ENCODE data around the gene RHOF. TPM values are rescaled to one million over a fixed set of nuclear protein-coding genes. Genes with fewer than 3 reads are reported as not detected.

Gene RHOF
- total RNA-seq, 4 donors from 2014 or later: 14.1 to 24.3 (median 18.1) TPM

GRCh38 chr12:121775501-121775900, 18.0 kb downstream of the RHOF start:
- TF ChIP-seq EP300 (IDR thresholded peaks at IDR 0.05): no peak
- TF ChIP-seq POLR2A (IDR thresholded peaks at IDR 0.05): no peak
- TF ChIP-seq CTCF (IDR thresholded peaks at IDR 0.05): no peak
- Histone ChIP-seq H3K4me1 (peaks cover 0 to 24% (median 10%) of the 10 kb centered on the region in 4 donors), H3K27ac (no peak overlapping the region), H3K36me3 (peaks cover 0 to 35% (median 0%) of the 10 kb centered on the region in 3 donors), H3K9me3 (no peaks in the 10 kb centered on the region), H3K4me3 (no peak overlapping the region), H3K27me3 (no peaks in the 10 kb centered on the region)
- no peak for DNase-seq (ENCODE audit: low spot score in 2 of 2)
- WGBS, 2 donors: 81 to 83% methylated on average over 11 to 16 of the region's 16 CpGs

- H3K27me3 ChIP-seq: no peaks in the 10 kb centered on the region
- no peak overlapping the region for H3K27ac ChIP-seq
- TF ChIP-seq CTCF (IDR thresholded peaks at IDR 0.05): no peak
- TF ChIP-seq POLR2A (IDR thresholded peaks at IDR 0.05): no peak
- TF ChIP-seq EP300 (IDR thresholded peaks at IDR 0.05): no peak
- no peak for DNase-seq (ENCODE audit: low spot score in 2 of 2)
- H3K4me3 ChIP-seq: no peak overlapping the region
- H3K9me3 ChIP-seq: no peaks in the 10 kb centered on the region
- peaks cover 0 to 31% (median 0%) of the 10 kb centered on the region in 3 donors for H3K36me3 ChIP-seq
- peaks cover 0 to 25% (median 10%) of the 10 kb centered on the region in 4 donors for H3K4me1 ChIP-seq
- WGBS, 2 donors: 72 to 80% methylated on average over 12 to 13 of the region's 14 CpGs
Observed at GRCh38 chr12:121774968-121775474, 18.5 kb downstream of the RHOF start.

GRCh38 chr12:121773011-121773777, 20.3 kb downstream of the RHOF start:
- H3K27ac ChIP-seq: peak overlapping the region in 1 of 4 donors; percentile 25
- H3K36me3 ChIP-seq: peaks cover 0 to 12% (median 0%) of the 10 kb centered on the region in 3 donors
- no peaks in the 10 kb centered on the region for H3K9me3 ChIP-seq
- peak in 1 of 2 donors; percentile 37 for DNase-seq (ENCODE audit: low spot score in 2 of 2)
- 41 to 42% methylated on average over 12 to 14 of the region's 14 CpGs for WGBS, 2 donors
- TF ChIP-seq POLR2A (IDR thresholded peaks at IDR 0.05): no peak
- TF ChIP-seq EP300 (IDR thresholded peaks at IDR 0.05): no peak
- TF ChIP-seq CTCF (IDR thresholded peaks at IDR 0.05): peak; percentile 74 to 93 (median 82)
- no peak overlapping the region for H3K4me3 ChIP-seq
- H3K27me3 ChIP-seq: no peaks in the 10 kb centered on the region
- H3K4me1 ChIP-seq: peaks cover 0 to 31% (median 12%) of the 10 kb centered on the region in 4 donors

- Histone ChIP-seq H3K27ac (peak overlapping the region in 1 of 4 donors; percentile 8), H3K4me3 (no peak overlapping the region), H3K27me3 (no peaks in the 10 kb centered on the region), H3K4me1 (peaks cover 0 to 40% (median 15%) of the 10 kb centered on the region in 4 donors), H3K9me3 (no peaks in the 10 kb centered on the region), H3K36me3 (no peaks in the 10 kb centered on the region)
- TF ChIP-seq EP300 (IDR thresholded peaks at IDR 0.05): no peak
- no peak for TF ChIP-seq POLR2A (IDR thresholded peaks at IDR 0.05)
- TF ChIP-seq CTCF (IDR thresholded peaks at IDR 0.05): no peak
- WGBS, 2 donors: 81 to 83% methylated on average over 23 to 25 of the region's 25 CpGs
- DNase-seq (ENCODE audit: low spot score in 2 of 2): no peak
Observed at GRCh38 chr12:121770813-121771625, 22.5 kb downstream of the RHOF start.

Data from tibial nerve (tissue), 4 donors.